ENCODE results near the gene SEMA3G.

SEMA3G gene

DNA sequence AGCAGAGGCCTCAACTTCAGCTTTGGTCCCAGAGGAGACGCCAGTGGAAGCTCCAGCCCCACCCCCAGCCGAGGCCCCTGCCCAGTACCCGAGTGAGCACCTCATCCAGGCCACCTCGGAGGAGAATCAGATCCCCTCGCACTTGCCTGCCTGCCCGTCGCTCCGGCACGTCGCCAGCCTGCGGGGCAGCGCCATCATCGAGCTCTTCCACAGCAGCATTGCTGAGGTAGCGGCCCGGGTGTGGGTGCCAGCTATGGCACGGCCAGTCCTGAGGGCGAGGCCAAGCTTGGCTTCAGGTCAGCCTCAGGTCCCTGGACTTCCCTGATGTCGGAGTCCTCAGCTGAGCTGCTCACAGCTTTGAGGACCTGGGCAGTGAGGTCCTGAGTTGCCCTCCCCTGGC lies 44.5 kb upstream of the SEMA3G start:
- TF ChIP-seq, protein P1, sequence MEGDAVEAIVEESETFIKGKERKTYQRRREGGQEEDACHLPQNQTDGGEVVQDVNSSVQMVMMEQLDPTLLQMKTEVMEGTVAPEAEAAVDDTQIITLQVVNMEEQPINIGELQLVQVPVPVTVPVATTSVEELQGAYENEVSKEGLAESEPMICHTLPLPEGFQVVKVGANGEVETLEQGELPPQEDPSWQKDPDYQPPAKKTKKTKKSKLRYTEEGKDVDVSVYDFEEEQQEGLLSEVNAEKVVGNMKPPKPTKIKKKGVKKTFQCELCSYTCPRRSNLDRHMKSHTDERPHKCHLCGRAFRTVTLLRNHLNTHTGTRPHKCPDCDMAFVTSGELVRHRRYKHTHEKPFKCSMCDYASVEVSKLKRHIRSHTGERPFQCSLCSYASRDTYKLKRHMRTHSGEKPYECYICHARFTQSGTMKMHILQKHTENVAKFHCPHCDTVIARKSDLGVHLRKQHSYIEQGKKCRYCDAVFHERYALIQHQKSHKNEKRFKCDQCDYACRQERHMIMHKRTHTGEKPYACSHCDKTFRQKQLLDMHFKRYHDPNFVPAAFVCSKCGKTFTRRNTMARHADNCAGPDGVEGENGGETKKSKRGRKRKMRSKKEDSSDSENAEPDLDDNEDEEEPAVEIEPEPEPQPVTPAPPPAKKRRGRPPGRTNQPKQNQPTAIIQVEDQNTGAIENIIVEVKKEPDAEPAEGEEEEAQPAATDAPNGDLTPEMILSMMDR (conservative IDR thresholded peaks at IDR 0.05; ENCODE audit: low read depth, low read length), result no peak
- DNase-seq (ENCODE audit: low read depth), result no peak
- H3K4me3 ChIP-seq (ENCODE audit: low read depth, low read length), result no peak overlapping the region

DNA sequence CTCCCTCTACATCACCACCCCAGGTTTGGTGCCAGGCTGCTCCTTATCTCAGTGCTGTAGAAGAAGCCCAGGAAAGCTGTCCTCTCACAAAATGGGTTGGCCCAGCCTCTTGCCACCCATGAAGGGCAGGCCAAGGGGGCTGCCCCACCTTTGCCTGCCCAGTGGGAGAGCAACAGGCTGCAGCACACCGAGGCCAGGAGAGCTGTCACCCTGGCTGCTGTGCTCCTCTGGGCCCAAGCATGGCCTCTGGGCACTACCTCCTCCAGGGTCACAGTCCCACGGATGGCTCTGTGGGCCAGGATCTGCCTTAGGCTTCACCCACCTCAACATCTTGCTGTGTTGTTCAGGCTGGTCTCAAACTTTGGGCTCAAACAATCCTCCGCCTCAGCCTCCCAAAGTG lies 43.8 kb upstream of the SEMA3G start:
- no peak overlapping the region for H3K4me3 ChIP-seq (ENCODE audit: low read depth, low read length)
- TF ChIP-seq, protein P1 (conservative IDR thresholded peaks at IDR 0.05; ENCODE audit: low read depth, low read length), result no peak
- no peak for DNase-seq (ENCODE audit: low read depth)

DNA sequence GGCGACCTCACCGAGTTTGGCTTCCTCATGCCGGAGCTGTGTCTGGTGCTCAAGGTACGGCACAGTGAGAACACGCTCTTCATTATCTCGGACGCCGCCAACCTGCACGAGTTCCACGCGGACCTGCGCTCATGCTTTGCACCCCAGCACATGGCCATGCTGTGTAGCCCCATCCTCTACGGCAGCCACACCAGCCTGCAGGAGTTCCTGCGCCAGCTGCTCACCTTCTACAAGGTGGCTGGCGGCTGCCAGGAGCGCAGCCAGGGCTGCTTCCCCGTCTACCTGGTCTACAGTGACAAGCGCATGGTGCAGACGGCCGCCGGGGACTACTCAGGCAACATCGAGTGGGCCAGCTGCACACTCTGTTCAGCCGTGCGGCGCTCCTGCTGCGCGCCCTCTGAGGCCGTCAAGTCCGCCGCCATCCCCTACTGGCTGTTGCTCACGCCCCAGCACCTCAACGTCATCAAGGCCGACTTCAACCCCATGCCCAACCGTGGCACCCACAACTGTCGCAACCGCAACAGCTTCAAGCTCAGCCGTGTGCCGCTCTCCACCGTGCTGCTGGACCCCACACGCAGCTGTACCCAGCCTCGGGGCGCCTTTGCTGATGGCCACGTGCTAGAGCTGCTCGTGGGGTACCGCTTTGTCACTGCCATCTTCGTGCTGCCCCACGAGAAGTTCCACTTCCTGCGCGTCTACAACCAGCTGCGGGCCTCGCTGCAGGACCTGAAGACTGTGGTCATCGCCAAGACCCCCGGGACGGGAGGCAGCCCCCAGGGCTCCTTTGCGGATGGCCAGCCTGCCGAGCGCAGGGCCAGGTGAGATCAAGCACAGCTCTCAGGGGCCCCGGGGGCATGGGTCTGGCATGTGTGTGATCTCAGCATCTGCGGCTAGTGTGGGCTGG lies 43.1 kb upstream of the SEMA3G start:
- no peak for DNase-seq (ENCODE audit: low read depth)
- H3K4me3 ChIP-seq (ENCODE audit: low read depth, low read length), result no peak overlapping the region
- TF ChIP-seq, protein P1 (conservative IDR thresholded peaks at IDR 0.05; ENCODE audit: low read depth, low read length), result no peak

DNA sequence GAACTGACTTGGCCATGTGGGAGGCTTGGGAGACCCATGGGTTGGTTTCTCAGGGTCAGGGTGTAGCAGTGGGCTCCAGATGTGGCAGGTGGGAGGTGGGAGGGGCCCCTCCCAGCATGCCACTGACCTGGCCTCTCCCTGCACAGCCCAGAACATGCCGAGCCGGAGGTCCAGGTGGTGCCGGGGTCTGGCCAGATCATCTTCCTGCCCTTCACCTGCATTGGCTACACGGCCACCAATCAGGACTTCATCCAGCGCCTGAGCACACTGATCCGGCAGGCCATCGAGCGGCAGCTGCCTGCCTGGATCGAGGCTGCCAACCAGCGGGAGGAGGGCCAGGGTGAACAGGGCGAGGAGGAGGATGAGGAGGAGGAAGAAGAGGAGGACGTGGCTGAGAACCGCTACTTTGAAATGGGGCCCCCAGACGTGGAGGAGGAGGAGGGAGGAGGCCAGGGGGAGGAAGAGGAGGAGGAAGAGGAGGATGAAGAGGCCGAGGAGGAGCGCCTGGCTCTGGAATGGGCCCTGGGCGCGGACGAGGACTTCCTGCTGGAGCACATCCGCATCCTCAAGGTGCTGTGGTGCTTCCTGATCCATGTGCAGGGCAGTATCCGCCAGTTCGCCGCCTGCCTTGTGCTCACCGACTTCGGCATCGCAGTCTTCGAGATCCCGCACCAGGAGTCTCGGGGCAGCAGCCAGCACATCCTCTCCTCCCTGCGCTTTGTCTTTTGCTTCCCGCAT lies 42.3 kb upstream of the SEMA3G start:
- TF ChIP-seq, protein P1 (conservative IDR thresholded peaks at IDR 0.05; ENCODE audit: low read depth, low read length), result no peak
- no peak overlapping the region for H3K4me3 ChIP-seq (ENCODE audit: low read depth, low read length)
- no peak for DNase-seq (ENCODE audit: low read depth)

DNA sequence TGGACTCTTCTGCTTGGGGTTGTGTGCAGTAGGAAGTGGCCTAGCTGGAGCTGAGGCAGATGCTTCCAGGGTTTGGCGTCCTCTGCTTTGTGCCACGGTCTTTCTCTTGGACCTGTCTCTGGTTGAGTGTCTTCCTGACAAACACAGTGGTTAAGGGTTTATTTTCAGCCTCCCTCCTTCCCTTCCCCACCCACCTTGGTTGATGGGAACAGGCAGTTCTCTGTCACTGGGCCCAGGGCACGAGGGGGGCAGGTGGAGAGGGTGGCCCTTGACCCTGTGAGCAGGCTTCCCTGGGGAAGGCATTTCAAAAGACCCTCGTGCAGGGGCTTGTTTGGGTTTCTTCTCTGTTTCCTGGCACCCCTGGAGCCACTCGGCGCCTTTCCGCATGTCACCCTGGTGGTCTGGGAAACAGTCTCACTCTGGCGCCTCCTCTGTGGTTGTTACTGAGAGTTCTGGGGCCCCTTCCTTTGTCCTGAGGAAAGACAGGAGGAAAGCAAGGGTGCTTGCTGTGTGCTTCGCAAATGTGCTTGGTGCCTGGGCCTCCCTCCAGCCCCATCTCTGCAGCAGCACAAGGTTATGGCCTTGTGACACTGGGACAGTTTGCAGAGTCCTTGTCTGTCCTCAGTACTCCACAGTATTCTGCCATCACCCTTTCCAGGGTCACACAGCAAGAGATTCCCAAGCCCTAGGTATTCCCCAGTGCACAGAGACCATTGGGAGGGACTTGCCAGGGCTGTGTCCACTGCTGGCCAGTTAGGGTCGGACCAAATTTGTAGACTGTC lies 40.0 kb upstream of the SEMA3G start:
- no peak overlapping the region for H3K4me3 ChIP-seq (ENCODE audit: low read depth, low read length)
- no peak for DNase-seq (ENCODE audit: low read depth)
- TF ChIP-seq, protein P1 (conservative IDR thresholded peaks at IDR 0.05; ENCODE audit: low read depth, low read length), result no peak

DNA sequence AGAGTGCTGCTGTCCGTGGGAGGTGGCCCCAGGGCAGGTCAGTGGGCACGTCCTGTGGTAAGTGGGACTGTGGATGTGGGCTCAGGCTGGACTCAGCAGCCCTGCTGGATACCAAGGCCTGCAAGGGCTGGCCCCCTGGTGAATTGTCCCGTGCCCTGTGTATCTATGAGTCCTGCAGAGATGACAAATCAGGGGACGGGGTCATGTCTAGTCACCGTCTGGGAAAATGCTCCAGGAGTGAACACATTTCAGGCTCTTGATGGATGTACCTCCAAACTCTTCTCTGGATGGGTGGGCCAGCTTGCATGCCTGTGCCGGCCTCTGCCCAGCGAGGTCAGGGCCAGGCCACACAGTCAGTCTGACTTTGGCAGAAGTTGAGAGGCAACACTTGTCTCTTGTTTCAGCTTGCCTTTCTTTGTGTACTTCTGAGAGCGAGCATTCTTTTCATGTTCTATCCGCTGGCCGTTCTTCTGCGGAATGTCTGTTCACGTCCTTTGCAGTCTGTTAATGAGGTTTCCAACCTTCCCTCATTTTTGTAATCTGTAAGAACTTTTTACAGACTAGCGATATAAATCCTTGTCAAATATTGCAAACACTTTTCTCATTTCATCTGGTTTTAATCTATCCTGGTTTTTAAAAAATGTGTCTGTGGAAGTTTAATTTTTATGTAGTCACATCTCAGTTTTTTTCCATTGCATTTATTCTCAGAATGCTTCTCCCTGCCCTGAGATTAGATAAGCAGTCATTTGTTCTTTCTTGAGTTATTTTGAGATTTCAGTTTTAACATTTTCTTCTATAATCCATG lies 38.9 kb upstream of the SEMA3G start:
- no peak overlapping the region for H3K4me3 ChIP-seq (ENCODE audit: low read depth, low read length)
- peak; percentile 63 for DNase-seq (ENCODE audit: low read depth)
- TF ChIP-seq, protein P1 (conservative IDR thresholded peaks at IDR 0.05; ENCODE audit: low read depth, low read length), result no peak
